CD4-positive, alpha-beta T cell treated with Interleukin-12 subunit alpha and Interleukin-12 subunit beta, for 1 hour (primary cell): ENCODE measurements around the gene FUBP3.

Experiments
- DNase-seq: peaks from one replicate; pipeline ENCODE4 v3.0.0-alpha.2; 2020

The FUBP3 gene

GRCh38 chr9:130635721-130636647 lies 56.6 kb downstream of the FUBP3 start:
- DNase-seq: no peak

DNA sequence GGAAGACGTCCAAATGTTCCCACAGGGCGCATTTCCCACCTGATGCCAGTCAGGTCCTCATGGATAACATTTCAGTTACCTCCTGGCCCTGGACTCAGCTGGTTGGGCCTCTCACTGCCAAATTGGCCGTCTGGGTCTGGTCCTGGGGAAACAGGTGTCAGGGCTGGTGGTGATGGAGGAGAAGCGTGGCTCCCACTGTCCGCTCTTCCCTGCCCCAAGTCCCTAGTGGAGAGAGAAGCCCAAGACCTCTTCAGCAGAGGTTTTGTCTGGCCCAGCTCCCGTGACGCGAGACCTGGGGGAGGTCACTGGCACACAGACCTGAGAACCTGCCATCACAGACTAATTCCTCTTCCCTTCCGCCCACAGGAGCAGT lies 57.3 kb downstream of the FUBP3 start:
- DNase-seq: no peak

DNA sequence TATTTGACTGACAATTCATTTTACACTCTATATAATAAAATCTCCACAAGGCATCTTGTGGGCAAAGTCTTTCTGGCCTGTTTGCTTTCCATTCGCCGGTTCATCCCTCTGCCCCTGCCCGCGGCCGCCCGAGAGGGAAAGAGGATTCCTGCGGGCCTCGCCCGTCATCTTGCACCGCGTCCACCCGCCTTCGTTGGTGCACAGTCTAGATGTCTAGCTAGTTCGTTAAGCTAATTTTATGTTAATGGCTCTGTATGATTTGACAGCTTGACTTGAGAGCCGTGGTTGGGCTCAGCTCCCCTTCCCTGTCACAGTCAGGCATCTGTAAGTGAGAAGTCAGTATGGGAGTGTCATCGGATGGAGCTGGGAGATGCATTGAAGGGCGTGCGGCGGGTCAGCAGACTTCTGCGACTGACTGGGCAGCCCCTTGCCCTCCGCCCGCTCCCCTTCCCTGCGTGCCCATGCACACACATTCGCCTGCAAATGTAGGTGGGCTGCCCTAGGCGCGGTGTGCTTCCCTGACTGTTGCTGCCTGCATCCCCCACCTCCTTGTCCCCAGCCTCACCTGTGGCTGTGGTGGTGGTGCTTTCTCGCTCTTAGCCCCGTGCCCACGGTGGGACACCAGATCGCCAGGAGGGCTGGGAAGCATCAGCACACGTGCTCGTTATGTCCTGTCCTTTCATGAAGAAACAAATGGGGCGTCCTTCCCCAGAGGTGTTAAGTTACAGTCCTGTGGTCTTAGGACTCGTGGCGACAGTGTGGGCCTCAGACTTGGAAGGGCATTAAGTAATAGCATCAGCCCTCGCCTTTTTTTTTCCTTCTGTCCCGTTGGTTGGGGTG lies 59.1 kb downstream of the FUBP3 start:
- no peak for DNase-seq

GRCh38 chr9:130639124-130639765 lies 59.9 kb downstream of the FUBP3 start:
- no peak for DNase-seq

GRCh38 chr9:130639866-130640555 lies 60.6 kb downstream of the FUBP3 start:
- DNase-seq: no peak

GRCh38 chr9:130640681-130641080 lies 61.3 kb downstream of the FUBP3 start:
- no peak for DNase-seq

GRCh38 chr9:130642926-130643325 lies 63.5 kb downstream of the FUBP3 start:
- DNase-seq: no peak

DNA sequence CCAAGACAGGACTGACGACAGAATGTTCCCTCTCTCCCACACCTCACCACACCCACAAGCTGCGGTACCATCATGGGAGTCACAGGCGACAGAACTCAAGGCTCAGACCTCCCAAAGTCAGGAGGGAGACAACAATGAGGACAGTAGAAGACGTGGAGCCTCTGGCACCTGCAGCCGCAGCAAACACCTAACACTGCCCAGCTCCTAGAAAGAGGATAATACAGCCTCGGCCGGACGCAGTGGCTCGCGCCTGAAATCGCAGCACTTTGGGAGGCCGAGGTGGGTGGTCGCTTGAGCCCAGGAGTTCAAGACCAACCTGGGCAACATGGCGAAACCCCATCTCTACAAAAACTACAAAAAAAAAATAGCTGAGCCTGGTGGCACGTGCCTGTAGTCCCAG lies 71.8 kb downstream of the FUBP3 start:
- DNase-seq: no peak

- DNase-seq: no peak
Measured at GRCh38 chr9:130651752-130652151, 72.4 kb downstream of the FUBP3 start.

DNA sequence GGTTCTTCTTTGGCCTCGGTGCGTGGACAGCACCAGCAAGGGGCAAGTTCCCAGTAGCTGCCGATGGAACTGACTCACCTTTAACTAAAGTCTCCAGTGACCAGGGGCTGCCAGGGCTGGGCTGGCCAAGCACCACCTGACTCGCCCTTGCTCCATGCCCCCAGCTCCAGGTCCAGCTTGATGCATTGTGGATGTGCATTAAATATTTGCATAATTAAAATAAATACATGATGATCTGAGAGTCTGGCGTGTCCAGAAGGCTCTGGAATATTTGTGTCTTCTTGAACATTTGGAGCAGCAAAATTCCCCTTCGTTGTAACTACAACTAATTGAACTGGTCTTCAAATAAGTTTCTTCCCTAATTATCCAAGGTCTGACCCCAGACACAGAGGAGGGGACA lies 75.5 kb downstream of the FUBP3 start:
- DNase-seq: no peak

- DNase-seq: no peak
Measured at GRCh38 chr9:130658893-130659698, 79.7 kb downstream of the FUBP3 start.

GRCh38 chr9:130659699-130660248 lies 80.4 kb downstream of the FUBP3 start:
- DNase-seq: no peak

DNA sequence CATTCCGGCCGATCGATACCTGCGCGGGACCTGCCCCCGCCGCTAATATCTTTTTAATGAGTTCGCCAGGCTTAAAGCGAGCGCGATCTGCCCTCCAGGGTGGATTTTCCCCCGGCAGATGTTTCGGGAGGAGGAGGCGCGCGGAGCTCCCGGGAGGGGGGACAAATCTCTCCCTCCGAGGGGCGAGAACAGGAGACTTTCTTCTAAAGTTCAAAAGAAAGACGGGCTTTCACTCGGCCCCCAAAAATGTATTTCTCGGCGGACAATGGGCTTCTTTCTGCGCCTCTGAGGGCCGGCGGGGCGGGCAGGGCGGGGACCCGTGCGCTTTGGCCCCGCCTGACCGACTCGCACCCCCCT lies 80.9 kb downstream of the FUBP3 start:
- DNase-seq: no peak

DNA sequence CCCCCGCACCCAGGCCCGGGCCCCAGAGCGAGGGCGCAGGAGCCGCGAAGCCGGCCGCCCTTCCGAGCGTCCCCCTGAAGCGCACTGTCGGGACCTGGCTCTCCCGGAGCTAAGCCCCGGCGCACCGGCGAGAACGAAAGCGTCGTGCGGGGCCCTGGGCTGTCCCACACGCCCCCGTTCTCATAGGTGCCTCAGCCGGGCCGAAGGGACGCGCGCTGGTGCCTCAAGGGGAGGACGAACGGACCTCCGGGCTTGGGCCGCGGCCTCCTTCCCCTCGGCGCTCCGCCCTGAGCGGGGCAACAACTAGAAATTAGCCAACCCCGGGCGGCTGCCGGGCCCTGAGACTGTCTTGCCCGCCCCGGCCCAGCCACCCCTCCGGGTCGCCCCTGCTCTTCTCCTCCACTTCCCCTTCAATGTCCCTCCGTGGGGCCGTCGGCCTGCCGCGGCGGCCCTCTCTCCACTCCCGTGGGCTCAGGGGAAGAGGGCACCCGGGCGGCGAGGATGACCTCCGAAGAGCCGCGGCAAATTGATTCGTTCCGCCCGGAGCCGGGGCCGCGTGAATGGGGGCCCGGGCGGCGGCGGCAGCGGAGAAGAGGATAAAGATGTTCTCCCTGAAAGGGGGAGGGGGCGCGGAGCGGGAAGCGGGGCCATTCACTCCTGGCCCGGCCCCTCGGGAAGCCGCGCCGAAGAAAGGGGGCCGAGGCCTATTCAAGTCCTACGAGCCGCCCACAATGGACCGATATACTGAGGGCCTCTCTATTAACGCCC lies 81.5 kb downstream of the FUBP3 start:
- DNase-seq: no peak

GRCh38 chr9:130661451-130662098 lies 82.2 kb downstream of the FUBP3 start:
- DNase-seq: no peak

DNA sequence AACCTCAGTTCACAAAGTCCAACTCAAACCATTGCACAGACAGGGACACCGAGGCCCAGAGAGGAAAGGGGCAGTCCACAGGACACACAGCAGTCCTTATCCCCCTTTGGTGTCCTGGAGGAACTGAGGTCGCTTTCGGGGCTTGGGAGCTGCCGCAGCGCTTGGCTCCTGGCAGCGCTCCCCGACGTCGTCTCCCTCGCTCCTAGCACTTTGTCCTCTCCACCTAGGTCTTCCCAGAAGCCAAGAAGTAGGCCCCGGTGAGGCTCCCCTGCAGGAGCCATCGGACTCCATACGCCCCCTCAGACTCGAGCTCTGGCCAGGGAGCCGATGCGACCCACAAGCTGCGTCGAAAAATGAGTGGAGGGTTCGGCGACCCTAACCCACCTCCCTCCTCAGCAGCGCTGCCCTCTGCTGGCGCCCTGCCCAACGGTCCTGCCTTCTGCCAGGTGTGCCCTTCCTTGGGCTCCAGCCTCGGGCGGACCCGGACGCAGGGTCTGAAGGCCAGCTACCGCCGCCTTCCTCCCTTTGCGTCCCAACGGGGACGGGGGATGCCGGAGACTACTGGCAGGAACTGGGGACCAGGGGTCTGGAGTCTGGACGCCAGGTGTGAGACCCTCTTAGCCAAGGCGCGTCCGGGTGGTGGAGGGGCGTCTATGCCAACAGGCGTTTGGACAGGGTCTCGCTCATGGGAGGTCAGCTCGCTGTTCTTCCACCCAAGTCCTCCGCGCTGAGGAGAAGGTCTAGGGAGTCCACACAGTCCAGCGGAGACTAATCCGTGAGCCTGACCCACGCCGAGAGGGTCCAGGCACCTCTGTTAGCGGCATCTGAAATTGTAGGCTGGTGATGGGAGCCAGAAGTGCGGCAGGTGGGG lies 83.0 kb downstream of the FUBP3 start:
- DNase-seq: no peak

DNA sequence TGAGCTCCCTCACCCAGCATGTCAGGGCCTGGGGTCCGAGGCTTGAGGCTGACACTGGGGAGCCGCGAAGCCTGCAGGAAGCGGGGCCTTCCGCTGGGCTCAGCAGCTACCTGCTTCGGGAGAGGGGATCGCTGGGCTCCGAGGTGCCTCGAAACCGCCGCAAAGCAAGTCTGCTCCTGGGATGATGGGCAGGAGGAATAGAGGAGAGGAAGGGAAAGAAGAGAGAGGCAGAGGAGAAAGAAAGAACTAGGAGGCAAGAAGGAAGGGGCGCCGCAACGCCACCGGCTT lies 83.5 kb downstream of the FUBP3 start:
- no peak for DNase-seq

DNA sequence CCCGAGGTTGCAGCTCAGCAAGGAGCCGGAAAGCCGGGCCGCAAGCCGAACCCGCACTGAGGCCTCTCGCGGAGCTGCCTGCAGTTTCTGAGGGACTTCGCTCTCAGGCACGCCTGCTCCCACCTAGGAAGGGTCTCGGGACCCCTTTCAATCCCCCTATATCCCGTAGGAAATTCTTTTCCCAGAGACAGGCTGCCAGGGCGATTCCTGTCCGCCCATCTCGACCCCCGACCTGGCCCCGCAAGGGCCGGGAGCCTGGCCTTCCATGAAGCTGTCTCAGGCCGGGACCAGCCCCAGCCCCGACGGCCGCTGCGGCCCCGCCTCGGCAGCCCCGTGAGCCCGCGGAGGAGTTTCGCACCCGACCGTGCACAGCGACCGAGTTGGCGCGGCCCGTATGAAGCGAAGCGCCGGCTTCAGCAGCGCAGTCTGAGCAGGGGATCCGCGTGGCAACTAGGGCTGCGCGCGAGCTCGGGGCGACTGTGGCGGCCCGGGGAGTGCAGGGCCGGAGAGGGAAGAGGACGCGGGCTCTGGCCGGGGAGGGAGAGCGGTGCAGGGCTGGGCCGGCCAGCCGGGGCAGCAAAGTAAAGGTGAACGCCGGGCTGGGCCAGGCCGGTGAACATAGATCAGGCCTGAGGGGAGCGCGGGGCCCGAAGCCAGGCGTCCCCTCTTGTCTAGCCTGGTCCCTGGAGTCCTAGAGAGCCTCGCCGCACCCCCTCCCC lies 84.0 kb downstream of the FUBP3 start:
- DNase-seq: no peak

GRCh38 chr9:130663977-130664250 lies 84.5 kb downstream of the FUBP3 start:
- no peak for DNase-seq
